HG03025 (cell line): ENCODE measurements around the gene TP73.

ENCODE experiments used
- ATAC-seq: cut with Tn5 transposase; IDR thresholded peaks from one replicate; pipeline ENCODE4 v1.9.1; 2021; ENCODE audit warnings: mild to moderate bottlenecking, moderate library complexity; ENCODE audit not compliant: unreplicated experiment, low FRiP score

The TP73 gene

GRCh38 chr1:3774276-3774945 lies 122.1 kb downstream of the TP73 start:
- ATAC-seq = no peak

GRCh38 chr1:3774946-3775489 lies 122.7 kb downstream of the TP73 start:
- ATAC-seq = no peak

- no peak for ATAC-seq
Observed at GRCh38 chr1:3775490-3776230, 123.3 kb downstream of the TP73 start.

- ATAC-seq = no peak
Observed at GRCh38 chr1:3776231-3776961, 124.1 kb downstream of the TP73 start.

- ATAC-seq = no peak
Observed at GRCh38 chr1:3777078-3777547, 124.8 kb downstream of the TP73 start.

GRCh38 chr1:3777647-3778589 lies 125.6 kb downstream of the TP73 start:
- no peak for ATAC-seq

- no peak for ATAC-seq
Observed at GRCh38 chr1:3778590-3779264, 126.4 kb downstream of the TP73 start.

- no peak for ATAC-seq
Observed at GRCh38 chr1:3779265-3779911, 127.1 kb downstream of the TP73 start.

GRCh38 chr1:3779912-3780416 lies 127.6 kb downstream of the TP73 start:
- ATAC-seq = no peak

GRCh38 chr1:3780901-3781300 lies 128.6 kb downstream of the TP73 start:
- ATAC-seq = no peak

GRCh38 chr1:3783651-3784474 lies 131.5 kb downstream of the TP73 start:
- no peak for ATAC-seq

GRCh38 chr1:3785045-3785444 lies 132.7 kb downstream of the TP73 start:
- ATAC-seq = no peak

- no peak for ATAC-seq
Observed at GRCh38 chr1:3785456-3786157, 133.3 kb downstream of the TP73 start.
